K562 (cell line): Measurements from ENCODE around the gene TAS2R40. TPM values are rescaled to one million over a fixed set of nuclear protein-coding genes. Genes with fewer than 3 reads are reported as not detected.

Experiments used
- ATAC-seq: fragments of 200-7000 bp; cut with Tn5 transposase; 3 replicates; pipeline ENCODE4 v1.9.1; 2020; ENCODE audit warnings: moderate library complexity
- BruUV-seq: library from RNA; stranded (reverse); fragments of 400-500 nt; replicated peaks from 2 replicates; lab custom pipeline; 2021; lab: Mats Ljungman, UMichigan
- CTCF ChIA-PET: fragments of 300-600 bp; formaldehyde crosslinking; extraction: SDS; loops from one replicate; lab custom pipeline; 2021; ENCODE audit warnings: low intra/inter-chr PET ratio; lab: Yijun Ruan, JAX
- POLR2A ChIA-PET: fragments of 300-600, 350-650 bp; sonication (Branson Sonifier 250); formaldehyde crosslinking; extraction: SDS; loops from one replicate; lab custom pipeline; 2021; ENCODE audit warnings: antibody characterized with exemption, inconsistent platforms; lab: Yijun Ruan, JAX
- DNase-seq, 4 experiments: peaks; one replicate each; pipeline versions ENCODE4 v3.0.0 to v3.0.0-alpha.2; 2011 to 2018; ENCODE audit warnings: low spot score in 3 of 4, mixed read lengths in 3 of 4; ENCODE audit errors: extremely low read depth in 1 of 4
- FAIRE-seq: peaks from 2 replicates; lab custom pipeline; 2011; peaks lifted over from hg19 to GRCh38; lab: Jason Lieb, UNC
- H2AFZ ChIP-seq: 2 replicates; pipeline ENCODE4 v1.6.0; 2011; ENCODE audit warnings: low read depth, low read length, control low read depth, inconsistent platforms
- H3K27ac ChIP-seq: fragments of 200-600 bp; 3 replicates; pipeline ENCODE4 v1.8.0; 2011; ENCODE audit warnings: low read depth, mild to moderate bottlenecking, control low read depth, inconsistent platforms, low read length, moderate library complexity, mixed read lengths; ENCODE audit errors: extremely low read depth
- H3K27me3 ChIP-seq, 2 experiments: fragments of 300-600 bp in 1 of 2; 2 replicates in 1 of 2; 3 replicates in 1 of 2; pipeline versions ENCODE4 v1.6.0 to v1.8.0; 2011; ENCODE audit warnings: inconsistent platforms in 2 of 2, low read length in 2 of 2, mild to moderate bottlenecking in 1 of 2, mixed read lengths in 1 of 2, moderate library complexity in 1 of 2; ENCODE audit not compliant: control insufficient read depth in 2 of 2, insufficient read depth in 2 of 2
- H3K36me3 ChIP-seq: fragments of 300-600 bp; 3 replicates; pipeline ENCODE4 v1.8.0; 2011; ENCODE audit warnings: mild to moderate bottlenecking, low read length, inconsistent platforms; ENCODE audit not compliant: control insufficient read depth, insufficient read depth
- H3K4me1 ChIP-seq, 2 experiments: fragments of 200-600 bp in 1 of 2; replicated peaks in 1 of 2; 2 replicates in 1 of 2; 3 replicates in 1 of 2; pipeline versions ENCODE4 v1.5.1 to v1.8.0; 2011; ENCODE audit warnings: inconsistent platforms in 2 of 2, low read length in 2 of 2, mild to moderate bottlenecking in 1 of 2, mixed read lengths in 1 of 2, moderate library complexity in 1 of 2; ENCODE audit not compliant: control insufficient read depth in 2 of 2, insufficient read depth in 2 of 2
- H3K4me2 ChIP-seq: 2 replicates; pipeline ENCODE4 v1.6.1; 2011; ENCODE audit warnings: low read length, control low read depth, inconsistent platforms, mixed read lengths; ENCODE audit not compliant: insufficient read depth
- H3K4me3 ChIP-seq: fragments of 200-600 bp; sonication (generic), shearing (Covaris generic); 2 replicates; pipeline ENCODE4 v1.5.1; 2016; ENCODE audit warnings: control low read depth, inconsistent platforms
- H3K79me2 ChIP-seq: fragments of 200-600 bp; 3 replicates; pipeline ENCODE4 v1.8.0; 2011; ENCODE audit warnings: low read length, inconsistent platforms; ENCODE audit not compliant: control insufficient read depth, insufficient read depth
- H3K9ac ChIP-seq, 2 experiments: 2 replicates each; pipeline versions ENCODE4 v1.6.0 to v1.6.1; 2011; ENCODE audit warnings: low read depth in 2 of 2, low read length in 2 of 2, control low read depth in 1 of 2, inconsistent platforms in 1 of 2, mild to moderate bottlenecking in 1 of 2, mixed read lengths in 1 of 2; ENCODE audit not compliant: insufficient read depth in 1 of 2
- H3K9me1 ChIP-seq: one replicate; pipeline ENCODE4 v1.6.0; 2011; ENCODE audit warnings: inconsistent platforms, mild to moderate bottlenecking, low read length, moderate library complexity; ENCODE audit not compliant: control insufficient read depth, insufficient read depth
- H3K9me3 ChIP-seq: replicated peaks from 2 replicates; pipeline ENCODE4 v1.5.1; 2011; ENCODE audit warnings: low read depth, low read length, inconsistent platforms; ENCODE audit not compliant: control insufficient read depth, insufficient read depth
- H4K20me1 ChIP-seq: replicated peaks from 2 replicates; pipeline ENCODE4 v1.6.1; 2011; ENCODE audit warnings: low read length, inconsistent platforms, mixed read lengths; ENCODE audit not compliant: control insufficient read depth, insufficient read depth
- CAMTA2 ChIP-seq: fragments of 250-450 bp; sonication (Bioruptor Pico); conservative IDR thresholded peaks from 2 replicates; pipeline ENCODE4 v1.5.1; 2022
- ILK ChIP-seq: fragments of 450-650 bp; IDR thresholded peaks from 2 replicates; pipeline ENCODE4 v1.6.1; 2016; ENCODE audit warnings: missing genetic modification characterization, low read depth, mild to moderate bottlenecking, missing compliant biosample characterization, moderate library complexity, borderline replicate concordance
- SMAD2 ChIP-seq: fragments of 150-350 bp; IDR thresholded peaks from 2 replicates; pipeline ENCODE4 v1.6.1; 2014; ENCODE audit warnings: low read depth, mild to moderate bottlenecking, low read length
- ZNF263 ChIP-seq: sonication (generic); formaldehyde crosslinking; IDR thresholded peaks from 2 replicates; pipeline ENCODE4 v1.8.0; 2022; ENCODE audit warnings: mild to moderate bottlenecking, missing genetic modification reagents, borderline replicate concordance
- WGBS: fragments of 100-300 bp; shearing (Covaris generic); methylation state at CpG from one replicate; pipeline ENCODE4 v1.1.6; 2016; ENCODE audit warnings: low coverage, mixed read lengths; ENCODE audit not compliant: insufficient coverage; ENCODE audit errors: missing lambda C conversion rate; 5-methylcytosine and 5-hydroxymethylcytosine counted together
- in situ Hi-C: fragments of 300-500 bp; cut with MboI; formaldehyde crosslinking; loops from 4 replicates; pipeline ENCODE4 v1.15.0; 2018; ENCODE audit warnings: inconsistent platforms, mixed read lengths
- intact Hi-C: fragments of 100-400 bp; cut with micrococcal nuclease; formaldehyde crosslinking; loops from 2 replicates; pipeline ENCODE4 v1.14.2; 2022
- polyA plus RNA-seq, 8 experiments: library from polyadenylated mRNA; depleted of rRNA in 4 of 8; stranded (reverse) in 5 of 8; unstranded in 3 of 8; fragments of >200 nt; fragmentation: Nextera tagmentation in 2 of 8; fragmentation: Illumina TruSeq in 1 of 8; extraction: Ambion mirVana in 2 of 8; extraction: Trizol in 1 of 8; gene quantifications; 2 replicates each; pipeline versions ENCODE4 v1.2.1 to v1.2.3, GENCODE V29; 2011 to 2014; ENCODE audit warnings: inconsistent platforms in 1 of 8, missing spikeins in 1 of 8
- small RNA-seq: library from RNA; depleted of rRNA; stranded (forward); fragments of <200 nt; gene quantifications from one replicate; pipeline ENCODE3, GENCODE V24; 2014
- total RNA-seq, 7 experiments: library from RNA; depleted of rRNA in 6 of 7; stranded (reverse); fragments of >200 nt in 6 of 7; fragmentation: Illumina TruSeq in 2 of 7; extraction: Trizol in 2 of 7; gene quantifications; 2 replicates each; pipeline versions ENCODE4 v1.2.1 to v1.2.3, GENCODE V29; 2011 to 2021; ENCODE audit warnings: low replicate concordance in 1 of 7
- TF ChIP-seq, protein P1 (sequence below): fragments of 450-650 bp; IDR thresholded peaks from 2 replicates; pipeline ENCODE4 v1.6.1; 2018; ENCODE audit not compliant: partially characterized antibody
- TF ChIP-seq, protein P2 (sequence below): fragments of 450-650 bp; IDR thresholded peaks from 2 replicates; pipeline ENCODE4 v1.6.1; 2016; ENCODE audit warnings: borderline replicate concordance

Gene TAS2R40
- total and polyA plus RNA-seq, 9 of the 15 experiments (the other 6 are each of a cell fraction or from before 2014, with no cell fraction given) = not detected

DNA sequence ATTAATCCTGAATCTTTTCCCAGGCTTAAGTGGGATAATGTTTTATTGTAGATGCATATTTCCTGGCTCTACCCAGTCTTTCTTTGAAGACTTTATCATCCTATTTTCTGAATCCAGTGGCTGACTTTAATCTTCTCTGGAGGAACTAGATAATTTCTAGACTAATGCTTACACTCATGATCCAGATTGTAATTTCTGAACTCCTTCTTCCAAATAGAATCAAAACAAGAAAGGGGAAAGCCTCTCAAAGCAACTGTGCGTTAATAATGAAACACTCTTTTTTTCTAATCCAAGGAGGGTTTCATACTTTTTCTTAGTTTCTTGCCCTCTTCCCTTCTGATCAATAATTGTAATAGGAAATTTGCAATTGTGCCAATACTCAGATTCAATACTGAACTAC, 49.4 kb downstream of the TAS2R40 start:
- peaks cover 39% of the 10 kb centered on the region for H3K36me3 ChIP-seq
- no peak overlapping the region for H3K27ac ChIP-seq
- H4K20me1 ChIP-seq = 0 out of 2 replicates have a peak, but pooled peaks cover 4% of the 10 kb centered on the region
- no peaks in the 10 kb centered on the region for H3K9me3 ChIP-seq
- peaks cover 7 to 8% of the 10 kb centered on the region in 2 experiments; a peak in 3 of 5 replicates for H3K4me1 ChIP-seq
- TF ChIP-seq, protein P1, sequence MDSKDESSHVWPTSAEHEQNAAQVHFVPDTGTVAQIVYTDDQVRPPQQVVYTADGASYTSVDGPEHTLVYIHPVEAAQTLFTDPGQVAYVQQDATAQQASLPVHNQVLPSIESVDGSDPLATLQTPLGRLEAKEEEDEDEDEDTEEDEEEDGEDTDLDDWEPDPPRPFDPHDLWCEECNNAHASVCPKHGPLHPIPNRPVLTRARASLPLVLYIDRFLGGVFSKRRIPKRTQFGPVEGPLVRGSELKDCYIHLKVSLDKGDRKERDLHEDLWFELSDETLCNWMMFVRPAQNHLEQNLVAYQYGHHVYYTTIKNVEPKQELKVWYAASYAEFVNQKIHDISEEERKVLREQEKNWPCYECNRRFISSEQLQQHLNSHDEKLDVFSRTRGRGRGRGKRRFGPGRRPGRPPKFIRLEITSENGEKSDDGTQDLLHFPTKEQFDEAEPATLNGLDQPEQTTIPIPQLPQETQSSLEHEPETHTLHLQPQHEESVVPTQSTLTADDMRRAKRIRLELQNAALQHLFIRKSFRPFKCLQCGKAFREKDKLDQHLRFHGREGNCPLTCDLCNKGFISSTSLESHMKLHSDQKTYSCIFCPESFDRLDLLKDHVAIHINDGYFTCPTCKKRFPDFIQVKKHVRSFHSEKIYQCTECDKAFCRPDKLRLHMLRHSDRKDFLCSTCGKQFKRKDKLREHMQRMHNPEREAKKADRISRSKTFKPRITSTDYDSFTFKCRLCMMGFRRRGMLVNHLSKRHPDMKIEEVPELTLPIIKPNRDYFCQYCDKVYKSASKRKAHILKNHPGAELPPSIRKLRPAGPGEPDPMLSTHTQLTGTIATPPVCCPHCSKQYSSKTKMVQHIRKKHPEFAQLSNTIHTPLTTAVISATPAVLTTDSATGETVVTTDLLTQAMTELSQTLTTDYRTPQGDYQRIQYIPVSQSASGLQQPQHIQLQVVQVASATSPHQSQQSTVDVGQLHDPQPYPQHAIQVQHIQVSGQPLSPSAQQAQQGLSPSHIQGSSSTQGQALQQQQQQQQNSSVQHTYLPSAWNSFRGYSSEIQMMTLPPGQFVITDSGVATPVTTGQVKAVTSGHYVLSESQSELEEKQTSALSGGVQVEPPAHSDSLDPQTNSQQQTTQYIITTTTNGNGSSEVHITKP = no peak
- no peak for TF ChIP-seq ILK
- no peak for TF ChIP-seq ZNF263
- TF ChIP-seq, protein P2, sequence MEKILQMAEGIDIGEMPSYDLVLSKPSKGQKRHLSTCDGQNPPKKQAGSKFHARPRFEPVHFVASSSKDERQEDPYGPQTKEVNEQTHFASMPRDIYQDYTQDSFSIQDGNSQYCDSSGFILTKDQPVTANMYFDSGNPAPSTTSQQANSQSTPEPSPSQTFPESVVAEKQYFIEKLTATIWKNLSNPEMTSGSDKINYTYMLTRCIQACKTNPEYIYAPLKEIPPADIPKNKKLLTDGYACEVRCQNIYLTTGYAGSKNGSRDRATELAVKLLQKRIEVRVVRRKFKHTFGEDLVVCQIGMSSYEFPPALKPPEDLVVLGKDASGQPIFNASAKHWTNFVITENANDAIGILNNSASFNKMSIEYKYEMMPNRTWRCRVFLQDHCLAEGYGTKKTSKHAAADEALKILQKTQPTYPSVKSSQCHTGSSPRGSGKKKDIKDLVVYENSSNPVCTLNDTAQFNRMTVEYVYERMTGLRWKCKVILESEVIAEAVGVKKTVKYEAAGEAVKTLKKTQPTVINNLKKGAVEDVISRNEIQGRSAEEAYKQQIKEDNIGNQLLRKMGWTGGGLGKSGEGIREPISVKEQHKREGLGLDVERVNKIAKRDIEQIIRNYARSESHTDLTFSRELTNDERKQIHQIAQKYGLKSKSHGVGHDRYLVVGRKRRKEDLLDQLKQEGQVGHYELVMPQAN = no peak
- TF ChIP-seq CAMTA2 (CRISPR knock-in tag) = no peak
- no peak for TF ChIP-seq SMAD2
- H3K4me2 ChIP-seq = no peak overlapping the region
- no peaks in the 10 kb centered on the region for H3K79me2 ChIP-seq
- ChIA-PET CTCF (interaction anchor here (0.7 kb wide), 1 partner anchor 13 kb away, joined by 4 read pairs; no protein-coding TSS in a partner anchor), POLR2A (interaction anchor here (0.7 to 0.9 kb wide), 2 partner anchors 19 to 40 kb away, joined by 3 to 4 read pairs; no protein-coding TSS in a partner anchor)
- no peak overlapping the region for H3K9ac ChIP-seq
- in situ Hi-C loops = no loop called here
- H3K9me1 ChIP-seq = no peaks in the 10 kb centered on the region
- 65% methylated on average over 1 of the region's 1 CpG for WGBS
- H2AFZ ChIP-seq = no peak overlapping the region
- no TSS peak for BruUV-seq
- no peak for FAIRE-seq
- H3K27me3 ChIP-seq = no peaks in the 10 kb centered on the region
- ATAC-seq = no peak
- H3K4me3 ChIP-seq = no peak overlapping the region
- DNase-seq = no peak
- intact Hi-C loops = no loop called here

Small RNAs within 50 kb of the gene (small RNA-seq; reads per million reads assigned to genes)
- gene AC073342.3 = not detected

Other genes with a start within 250 kb of the TAS2R40 start
Only the 7 nearest of the 12 such genes appear.
- gene PIP, start 90.0 kb upstream of the TAS2R40 start, total RNA-seq (2014; rRNA removed) = not detected in 2 replicates
- gene PIP, start 90.0 kb upstream of the TAS2R40 start, total RNA-seq (2014; rRNA removed; fragmentation: Illumina TruSeq; extraction: Trizol) = not detected in 2 replicates
- gene PIP, start 90.0 kb upstream of the TAS2R40 start, total RNA-seq (2015; rRNA removed; fragmentation: Illumina TruSeq; extraction: Trizol) = not detected in 2 replicates
- gene PIP, start 90.0 kb upstream of the TAS2R40 start, total RNA-seq (2021) = not detected in 2 replicates
- not detected in 2 replicates for gene PIP, start 90.0 kb upstream of the TAS2R40 start, polyA plus RNA-seq (2011; rRNA removed)
- gene PIP, start 90.0 kb upstream of the TAS2R40 start, polyA plus RNA-seq (2014; fragmentation: Illumina TruSeq; extraction: Trizol) = not detected in 2 replicates
- gene PIP, start 90.0 kb upstream of the TAS2R40 start, polyA plus RNA-seq (2014; fragmentation: Nextera tagmentation; extraction: Ambion mirVana) = not detected
- not detected in 2 replicates for gene PIP, start 90.0 kb upstream of the TAS2R40 start, polyA plus RNA-seq (2014; rRNA removed)
- not detected in 2 replicates for gene TAS2R39, start 38.6 kb upstream of the TAS2R40 start, total RNA-seq (2014; rRNA removed)
- gene TAS2R39, start 38.6 kb upstream of the TAS2R40 start, total RNA-seq (2014; rRNA removed; fragmentation: Illumina TruSeq; extraction: Trizol) = not detected in 2 replicates
- gene TAS2R39, start 38.6 kb upstream of the TAS2R40 start, total RNA-seq (2015; rRNA removed; fragmentation: Illumina TruSeq; extraction: Trizol) = not detected in 2 replicates
- not detected in 2 replicates for gene TAS2R39, start 38.6 kb upstream of the TAS2R40 start, total RNA-seq (2021)
- gene TAS2R39, start 38.6 kb upstream of the TAS2R40 start, polyA plus RNA-seq (2011; rRNA removed) = not detected in 2 replicates
- not detected in 2 replicates for gene TAS2R39, start 38.6 kb upstream of the TAS2R40 start, polyA plus RNA-seq (2014; fragmentation: Illumina TruSeq; extraction: Trizol)
- not detected for gene TAS2R39, start 38.6 kb upstream of the TAS2R40 start, polyA plus RNA-seq (2014; fragmentation: Nextera tagmentation; extraction: Ambion mirVana)
- gene TAS2R39, start 38.6 kb upstream of the TAS2R40 start, polyA plus RNA-seq (2014; rRNA removed) = not detected in 2 replicates
- gene GSTK1, start 41.4 kb downstream of the TAS2R40 start, total RNA-seq (2014; rRNA removed) = 233 TPM in 2 replicates
- 126 and 155 TPM in 2 replicates for gene GSTK1, start 41.4 kb downstream of the TAS2R40 start, total RNA-seq (2014; rRNA removed; fragmentation: Illumina TruSeq; extraction: Trizol)
- 178 and 183 TPM in 2 replicates for gene GSTK1, start 41.4 kb downstream of the TAS2R40 start, total RNA-seq (2015; rRNA removed; fragmentation: Illumina TruSeq; extraction: Trizol)
- gene GSTK1, start 41.4 kb downstream of the TAS2R40 start, total RNA-seq (2021) = 169 and 186 TPM in 2 replicates
- 189 and 198 TPM in 2 replicates for gene GSTK1, start 41.4 kb downstream of the TAS2R40 start, polyA plus RNA-seq (2011; rRNA removed)
- 265 and 322 TPM in 2 replicates for gene GSTK1, start 41.4 kb downstream of the TAS2R40 start, polyA plus RNA-seq (2014; fragmentation: Illumina TruSeq; extraction: Trizol)
- gene GSTK1, start 41.4 kb downstream of the TAS2R40 start, polyA plus RNA-seq (2014; fragmentation: Nextera tagmentation; extraction: Ambion mirVana) = 100 to 1,000 TPM; 392 to 441 TPM
- 381 and 422 TPM in 2 replicates for gene GSTK1, start 41.4 kb downstream of the TAS2R40 start, polyA plus RNA-seq (2014; rRNA removed)
- 0.27 and 0.78 TPM in 2 replicates for gene TMEM139, start 62.9 kb downstream of the TAS2R40 start, total RNA-seq (2014; rRNA removed)
- gene TMEM139, start 62.9 kb downstream of the TAS2R40 start, total RNA-seq (2014; rRNA removed; fragmentation: Illumina TruSeq; extraction: Trizol) = 0.87 and 1.1 TPM in 2 replicates
- gene TMEM139, start 62.9 kb downstream of the TAS2R40 start, total RNA-seq (2015; rRNA removed; fragmentation: Illumina TruSeq; extraction: Trizol) = 0.29 and 0.75 TPM in 2 replicates
- 0.81 and 1.5 TPM in 2 replicates for gene TMEM139, start 62.9 kb downstream of the TAS2R40 start, total RNA-seq (2021)
- 0.20 and 0.31 TPM in 2 replicates for gene TMEM139, start 62.9 kb downstream of the TAS2R40 start, polyA plus RNA-seq (2011; rRNA removed)
- 1.2 and 1.8 TPM in 2 replicates for gene TMEM139, start 62.9 kb downstream of the TAS2R40 start, polyA plus RNA-seq (2014; fragmentation: Illumina TruSeq; extraction: Trizol)
- gene TMEM139, start 62.9 kb downstream of the TAS2R40 start, polyA plus RNA-seq (2014; fragmentation: Nextera tagmentation; extraction: Ambion mirVana) = 1 to 10 TPM in 1 of 2 experiments, under 1 TPM in 1; 0.79 to 1.1 TPM
- gene TMEM139, start 62.9 kb downstream of the TAS2R40 start, polyA plus RNA-seq (2014; rRNA removed) = 0.44 and 2.0 TPM in 2 replicates
- 21.7 and 29.5 TPM in 2 replicates for gene CASP2, start 66.3 kb downstream of the TAS2R40 start, total RNA-seq (2014; rRNA removed)
- 22.7 and 23.0 TPM in 2 replicates for gene CASP2, start 66.3 kb downstream of the TAS2R40 start, total RNA-seq (2014; rRNA removed; fragmentation: Illumina TruSeq; extraction: Trizol)
- gene CASP2, start 66.3 kb downstream of the TAS2R40 start, total RNA-seq (2015; rRNA removed; fragmentation: Illumina TruSeq; extraction: Trizol) = 24.1 and 25.8 TPM in 2 replicates
- 64.8 and 64.9 TPM in 2 replicates for gene CASP2, start 66.3 kb downstream of the TAS2R40 start, total RNA-seq (2021)
- gene CASP2, start 66.3 kb downstream of the TAS2R40 start, polyA plus RNA-seq (2011; rRNA removed) = 29.9 and 43.5 TPM in 2 replicates
- gene CASP2, start 66.3 kb downstream of the TAS2R40 start, polyA plus RNA-seq (2014; fragmentation: Illumina TruSeq; extraction: Trizol) = 36.7 and 44.5 TPM in 2 replicates
- gene CASP2, start 66.3 kb downstream of the TAS2R40 start, polyA plus RNA-seq (2014; fragmentation: Nextera tagmentation; extraction: Ambion mirVana) = 10 to 100 TPM; 20.6 to 22.3 TPM
- 18.8 and 22.2 TPM in 2 replicates for gene CASP2, start 66.3 kb downstream of the TAS2R40 start, polyA plus RNA-seq (2014; rRNA removed)
- gene CLCN1, start 94.1 kb downstream of the TAS2R40 start, total RNA-seq (2014; rRNA removed) = not detected in 2 replicates
- gene CLCN1, start 94.1 kb downstream of the TAS2R40 start, total RNA-seq (2014; rRNA removed; fragmentation: Illumina TruSeq; extraction: Trizol) = 0.11 TPM in 1 of 2 replicates, not detected in the other
- 0.04 TPM in 1 of 2 replicates, not detected in the other for gene CLCN1, start 94.1 kb downstream of the TAS2R40 start, total RNA-seq (2015; rRNA removed; fragmentation: Illumina TruSeq; extraction: Trizol)
- not detected in 2 replicates for gene CLCN1, start 94.1 kb downstream of the TAS2R40 start, total RNA-seq (2021)
- 0.04 TPM in 1 of 2 replicates, not detected in the other for gene CLCN1, start 94.1 kb downstream of the TAS2R40 start, polyA plus RNA-seq (2011; rRNA removed)
- not detected in 2 replicates for gene CLCN1, start 94.1 kb downstream of the TAS2R40 start, polyA plus RNA-seq (2014; fragmentation: Illumina TruSeq; extraction: Trizol)
- under 1 TPM in 1 of 2 experiments, not detected in 1; 0.07 TPM for gene CLCN1, start 94.1 kb downstream of the TAS2R40 start, polyA plus RNA-seq (2014; fragmentation: Nextera tagmentation; extraction: Ambion mirVana)
- gene CLCN1, start 94.1 kb downstream of the TAS2R40 start, polyA plus RNA-seq (2014; rRNA removed) = 0.01 and 0.09 TPM in 2 replicates
- not detected in 2 replicates for gene FAM131B, start 140.7 kb downstream of the TAS2R40 start, total RNA-seq (2014; rRNA removed)
- gene FAM131B, start 140.7 kb downstream of the TAS2R40 start, total RNA-seq (2014; rRNA removed; fragmentation: Illumina TruSeq; extraction: Trizol) = not detected in 2 replicates
- gene FAM131B, start 140.7 kb downstream of the TAS2R40 start, total RNA-seq (2015; rRNA removed; fragmentation: Illumina TruSeq; extraction: Trizol) = not detected in 2 replicates
- 0.04 TPM in 2 replicates for gene FAM131B, start 140.7 kb downstream of the TAS2R40 start, total RNA-seq (2021)
- 0.03 and 0.11 TPM in 2 replicates for gene FAM131B, start 140.7 kb downstream of the TAS2R40 start, polyA plus RNA-seq (2011; rRNA removed)
- gene FAM131B, start 140.7 kb downstream of the TAS2R40 start, polyA plus RNA-seq (2014; fragmentation: Illumina TruSeq; extraction: Trizol) = not detected in 2 replicates
- gene FAM131B, start 140.7 kb downstream of the TAS2R40 start, polyA plus RNA-seq (2014; fragmentation: Nextera tagmentation; extraction: Ambion mirVana) = not detected
- gene FAM131B, start 140.7 kb downstream of the TAS2R40 start, polyA plus RNA-seq (2014; rRNA removed) = not detected in 2 replicates